HepG2 (cell line): ENCODE measurements around the gene OGFOD3. TPM values are rescaled to one million over a fixed set of nuclear protein-coding genes. Genes with fewer than 3 reads are reported as not detected.

Experiments
- ATM ChIP-seq: fragments of 450-650 bp; IDR thresholded peaks from 2 replicates; pipeline ENCODE4 v1.7.1; 2017; ENCODE audit warnings: mild to moderate bottlenecking, borderline replicate concordance
- CBX1 ChIP-seq: IDR thresholded peaks from one replicate; pipeline ENCODE4 v1.6.1; 2016; ENCODE audit warnings: antibody characterized with exemption, low read depth
- CSRNP1 ChIP-seq: sonication (generic); formaldehyde crosslinking; IDR thresholded peaks from 2 replicates; pipeline ENCODE4 v1.8.1; 2023; ENCODE audit warnings: mild to moderate bottlenecking, missing genetic modification reagents
- ESRRA ChIP-seq: sonication (generic); formaldehyde crosslinking; IDR thresholded peaks from 2 replicates; pipeline ENCODE4 v1.5.1; 2020; ENCODE audit warnings: mild to moderate bottlenecking, low read depth, missing genetic modification reagents
- GZF1 ChIP-seq: sonication (generic); formaldehyde crosslinking; IDR thresholded peaks from 2 replicates; pipeline ENCODE4 v1.5.1; 2020; ENCODE audit warnings: mild to moderate bottlenecking, missing genetic modification reagents
- HES4 ChIP-seq: sonication (generic); formaldehyde crosslinking; IDR thresholded peaks from 2 replicates; pipeline ENCODE4 v1.9.0; 2021; ENCODE audit warnings: mild to moderate bottlenecking, missing genetic modification reagents, borderline replicate concordance
- NR2F2 ChIP-seq: IDR thresholded peaks from 2 replicates; pipeline ENCODE4 v1.6.1; 2012; ENCODE audit warnings: low read depth, inconsistent platforms, borderline replicate concordance
- SP2 ChIP-seq: sonication (generic); formaldehyde crosslinking; IDR thresholded peaks from 2 replicates; pipeline ENCODE4 v1.5.1; 2020; ENCODE audit warnings: mild to moderate bottlenecking, missing genetic modification reagents
- TEF ChIP-seq: sonication (generic); formaldehyde crosslinking; IDR thresholded peaks from 2 replicates; pipeline ENCODE4 v1.5.0; 2020; ENCODE audit warnings: missing genetic modification reagents
- ZBTB10 ChIP-seq: sonication (generic); formaldehyde crosslinking; IDR thresholded peaks from 2 replicates; pipeline ENCODE4 v1.4.0; 2020; ENCODE audit warnings: missing genetic modification reagents, borderline replicate concordance
- ZBTB8A ChIP-seq: sonication (generic); formaldehyde crosslinking; IDR thresholded peaks from 2 replicates; pipeline ENCODE4 v1.4.0; 2020; ENCODE audit warnings: mild to moderate bottlenecking, low read depth, missing genetic modification reagents, borderline replicate concordance
- ZNF263 ChIP-seq: sonication (generic); formaldehyde crosslinking; IDR thresholded peaks from 2 replicates; pipeline ENCODE4 v1.4.0; 2020; ENCODE audit warnings: missing genetic modification reagents
- ZNF607 ChIP-seq: sonication (generic); formaldehyde crosslinking; IDR thresholded peaks from 2 replicates; pipeline ENCODE4 v1.5.1; 2020; ENCODE audit warnings: missing genetic modification reagents, mild to moderate bottlenecking, borderline replicate concordance
- ZNF609 ChIP-seq: sonication (generic); formaldehyde crosslinking; IDR thresholded peaks from 2 replicates; pipeline ENCODE4 v1.4.0; 2020; ENCODE audit warnings: mild to moderate bottlenecking, missing genetic modification reagents, borderline replicate concordance
- ZNF780A ChIP-seq: sonication (generic); formaldehyde crosslinking; IDR thresholded peaks from 2 replicates; pipeline ENCODE4 v1.8.0; 2022; ENCODE audit warnings: mild to moderate bottlenecking, missing genetic modification reagents, moderate library complexity
- ZNF816 ChIP-seq: sonication (generic); formaldehyde crosslinking; IDR thresholded peaks from 2 replicates; pipeline ENCODE4 v1.8.0; 2022; ENCODE audit warnings: missing genetic modification reagents, mild to moderate bottlenecking, borderline replicate concordance
- ZSCAN9 ChIP-seq: IDR thresholded peaks from 2 replicates; pipeline ENCODE4 v1.6.1; 2016; ENCODE audit warnings: borderline replicate concordance
- polyA plus RNA-seq, 8 experiments: library from polyadenylated mRNA; depleted of rRNA in 3 of 8; stranded (reverse) in 7 of 8; unstranded in 1 of 8; fragments of >200 nt; fragmentation: Illumina TruSeq in 4 of 8; extraction: Trizol in 4 of 8; gene quantifications; 2 replicates each; pipeline versions ENCODE4 v1.2.1 to v1.2.3, GENCODE V29; 2011 to 2016; ENCODE audit warnings: low read depth in 4 of 8, missing spikeins in 1 of 8, mixed read lengths in 1 of 8; ENCODE audit not compliant: insufficient read depth in 1 of 8
- total RNA-seq, 5 experiments: library from RNA; depleted of rRNA; stranded (reverse); fragments of >200 nt; fragmentation: Illumina TruSeq; extraction: Trizol; gene quantifications; 2 replicates each; pipeline ENCODE4 v1.2.3, GENCODE V29; 2016; ENCODE audit warnings: low read depth in 1 of 5

Gene OGFOD3
- total and polyA plus RNA-seq, 2 of the 13 experiments (the other 11 are each of a cell fraction or from before 2014, with no cell fraction given): 40.0 to 42.1 TPM

- TF ChIP-seq CSRNP1 (CRISPR knock-in tag): peak; percentile 87; the same call in 1 of the 2 replicates
- TF ChIP-seq ZSCAN9: 0 out of 2 replicates have a peak, but pooled peaks have one; percentile 47
- no peak for TF ChIP-seq GZF1
- TF ChIP-seq ESRRA (CRISPR knock-in tag): peak; percentile 75; the same call in 1 of the 2 replicates
- no peak; the same call in 1 of the 2 replicates for TF ChIP-seq TEF (CRISPR knock-in tag)
- 0 out of 2 replicates have a peak, but pooled peaks have one; percentile 28 for TF ChIP-seq ZNF816 (CRISPR knock-in tag)
- no peak for TF ChIP-seq CBX1
- TF ChIP-seq ZNF609 (CRISPR knock-in tag): 0 out of 2 replicates have a peak, but pooled peaks have one; percentile 46
- peak; percentile 81; the same call in 1 of the 2 replicates for TF ChIP-seq HES4
- TF ChIP-seq ZNF607 (CRISPR knock-in tag): peak; percentile 88
- TF ChIP-seq ZNF263: peak; percentile 50; the same call in 1 of the 2 replicates
- TF ChIP-seq ZNF780A (CRISPR knock-in tag): no peak
- TF ChIP-seq ATM: no peak
- TF ChIP-seq ZBTB10 (CRISPR knock-in tag): no peak
- TF ChIP-seq SP2 (CRISPR knock-in tag): peak; percentile 42; the same call in 1 of the 2 replicates
- TF ChIP-seq NR2F2: no peak
- TF ChIP-seq ZBTB8A (CRISPR knock-in tag): no peak
Observed at GRCh38 chr17:82450357-82451106, 32.1 kb upstream of the OGFOD3 start, which contains the start of gene CYBC1 (continued).
